ENCODE data around the gene RNF125. TPM values are rescaled to one million over a fixed set of nuclear protein-coding genes. Genes with fewer than 3 reads are reported as not detected.

RNF125 gene
- total and polyA plus RNA-seq, 10 of the 15 experiments (the other 5 are each of a cell fraction or from before 2014, with no cell fraction given), result 0.79 to 3.9 (median 2.9) TPM

- TF ChIP-seq FOS (IDR thresholded peaks at IDR 0.05; ENCODE audit: borderline replicate concordance, extremely low read depth, insufficient read length) (no peak), MLLT1 (IDR thresholded peaks at IDR 0.05) (no peak), SREBF1 (IDR thresholded peaks at IDR 0.05; ENCODE audit: low read length) (no peak), CBX3 (IDR thresholded peaks at IDR 0.05; ENCODE audit: borderline replicate concordance, low read depth) (no peak), CEBPZ (IDR thresholded peaks at IDR 0.05; ENCODE audit: low read depth, low read length) (no peak), TCF12 (IDR thresholded peaks at IDR 0.05; ENCODE audit: low read depth, low read length) (no peak), POLR2AphosphoS5 (IDR thresholded peaks at IDR 0.05; ENCODE audit: low read length) (no peak), SIN3A (IDR thresholded peaks at IDR 0.05; ENCODE audit: low read depth, low read length) (no peak), ZZZ3 (IDR thresholded peaks at IDR 0.05; ENCODE audit: control insufficient read depth, insufficient read length, low read depth) (no peak), BHLHE40 (IDR thresholded peaks at IDR 0.05; ENCODE audit: borderline replicate concordance in 1 of 2, low read depth in 2 of 2, low read length in 1 of 2) (no peak)
These were observed 10.9 kb downstream of the RNF125 start (continued) for GRCh38 chr18:32029558-32029957.

Data from GM12878 (cell line).